ENCODE data around the gene CRAMP1. TPM values are rescaled to one million over a fixed set of nuclear protein-coding genes. Genes with fewer than 3 reads are reported as not detected.

Gene CRAMP1
- total RNA-seq, 6 donors from 2014 or later, result 16.3 to 57.6 (median 20.6) TPM

GRCh38 chr16:1601489-1601888 lies 10.7 kb upstream of the CRAMP1 start:
- WGBS, 2 donors, result 69 to 96% methylated on average over 6 of the region's 6 CpGs
- peak overlapping the region in 3 of 4 donors; percentile 49 to 78 (median 62) for H3K27ac ChIP-seq
- H3K27me3 ChIP-seq, result no peaks in the 10 kb centered on the region
- peaks cover 0 to 8% (median 4%) of the 10 kb centered on the region in 4 donors for H3K4me1 ChIP-seq
- H3K36me3 ChIP-seq, result peaks cover 0 to 25% (median 8%) of the 10 kb centered on the region in 4 donors
- peak overlapping the region in 2 of 4 donors; percentile 6 to 14 for H3K4me3 ChIP-seq
- no peak for TF ChIP-seq CTCF (IDR thresholded peaks at IDR 0.05)
- TF ChIP-seq POLR2AphosphoS5 (IDR thresholded peaks at IDR 0.05), result no peak
- TF ChIP-seq POLR2A (IDR thresholded peaks at IDR 0.05), result peak in 1 of 4 donors; percentile 30
- TF ChIP-seq EP300 (IDR thresholded peaks at IDR 0.05), result no peak
- ATAC-seq (ENCODE audit: low FRiP score in 2 of 2) (peak; percentile 60 to 92), DNase-seq (peak in 1 of 2 donors; percentile 49)
- no peaks in the 10 kb centered on the region for H3K9me3 ChIP-seq

GRCh38 chr16:1602285-1602684 lies 9.9 kb upstream of the CRAMP1 start:
- Histone ChIP-seq H3K4me3 (peak overlapping the region in 2 of 4 donors; percentile 6 to 14), H3K27ac (peak overlapping the region; percentile 49 to 78 (median 60)), H3K36me3 (peaks cover 0 to 28% (median 11%) of the 10 kb centered on the region in 4 donors), H3K27me3 (no peaks in the 10 kb centered on the region), H3K4me1 (peaks cover 0 to 8% (median 4%) of the 10 kb centered on the region in 4 donors), H3K9me3 (no peaks in the 10 kb centered on the region)
- TF ChIP-seq EP300 (IDR thresholded peaks at IDR 0.05), result no peak
- 72 to 80% methylated on average over 20 of the region's 20 CpGs for WGBS, 2 donors
- ATAC-seq (ENCODE audit: low FRiP score in 2 of 2) (peak; percentile 31 to 76), DNase-seq (peak in 1 of 2 donors; percentile 29)

- no peak for TF ChIP-seq POLR2AphosphoS5 (IDR thresholded peaks at IDR 0.05)
- no peak for TF ChIP-seq POLR2A (IDR thresholded peaks at IDR 0.05)
- TF ChIP-seq EP300 (IDR thresholded peaks at IDR 0.05), result no peak
- no peak for TF ChIP-seq CTCF (IDR thresholded peaks at IDR 0.05)
- peaks cover 19 to 28% (median 22%) of the 10 kb centered on the region in 4 donors for H3K4me1 ChIP-seq
- H3K27ac ChIP-seq, result no peak overlapping the region
- DNase-seq, result no peak
- ATAC-seq (ENCODE audit: low FRiP score in 2 of 2), result no peak
- no peak overlapping the region for H3K4me3 ChIP-seq
- no peaks in the 10 kb centered on the region for H3K27me3 ChIP-seq
- peaks cover 0 to 20% (median 8%) of the 10 kb centered on the region in 4 donors for H3K36me3 ChIP-seq
- peaks cover 0 to 6% (median 0%) of the 10 kb centered on the region in 4 donors for H3K9me3 ChIP-seq
- 95 to 96% methylated on average over 9 to 10 of the region's 10 CpGs for whole genome bisulfite sequencing, 2 donors
Measured at GRCh38 chr16:1606774-1607173, 5.4 kb upstream of the CRAMP1 start.

GRCh38 chr16:1607971-1608370 lies 4.2 kb upstream of the CRAMP1 start:
- no peak overlapping the region for H3K27ac ChIP-seq
- TF ChIP-seq POLR2A (IDR thresholded peaks at IDR 0.05) (no peak), CTCF (IDR thresholded peaks at IDR 0.05) (no peak), POLR2AphosphoS5 (IDR thresholded peaks at IDR 0.05) (no peak), EP300 (IDR thresholded peaks at IDR 0.05) (no peak)
- no peaks in the 10 kb centered on the region for H3K27me3 ChIP-seq
- H3K4me1 ChIP-seq, result peaks cover 22 to 31% (median 25%) of the 10 kb centered on the region in 4 donors
- DNase-seq (no peak), ATAC-seq (ENCODE audit: low FRiP score in 2 of 2) (no peak)
- H3K9me3 ChIP-seq, result peaks cover 0 to 6% (median 0%) of the 10 kb centered on the region in 4 donors
- peaks cover 0 to 16% (median 8%) of the 10 kb centered on the region in 4 donors for H3K36me3 ChIP-seq
- WGBS, 2 donors, result 78 to 92% methylated on average over 6 of the region's 6 CpGs
- H3K4me3 ChIP-seq, result no peak overlapping the region

- TF ChIP-seq CTCF (IDR thresholded peaks at IDR 0.05) (peak in 2 of 6 experiments; percentile 3 to 13), POLR2AphosphoS5 (IDR thresholded peaks at IDR 0.05) (peak in 1 of 2 donors; percentile 15), EP300 (IDR thresholded peaks at IDR 0.05) (no peak), POLR2A (IDR thresholded peaks at IDR 0.05) (peak in 2 of 4 donors; percentile 52 to 68)
- Histone ChIP-seq H3K36me3 (peaks cover 0 to 16% (median 8%) of the 10 kb centered on the region in 4 donors), H3K4me1 (peaks cover 35 to 50% (median 40%) of the 10 kb centered on the region in 4 donors), H3K9me3 (peaks cover 0 to 6% (median 0%) of the 10 kb centered on the region in 4 donors), H3K27ac (peak overlapping the region; percentile 72 to 89 (median 84)), H3K4me3 (peak overlapping the region; percentile 6 to 99 (median 88)), H3K27me3 (no peaks in the 10 kb centered on the region)
- ATAC-seq (ENCODE audit: low FRiP score in 2 of 2) (peak; percentile 87 to 89), DNase-seq (peak; percentile 86 to 99)
- WGBS, 2 donors, result 2 to 7% methylated on average over 16 to 34 of the region's 90 CpGs
Measured at GRCh38 chr16:1610071-1610898, 1.9 kb upstream of the CRAMP1 start.
